ENCODE measurements around the gene PRRT1B.

Gene PRRT1B

GRCh38 chr9:131582466-131583336 lies 37.4 kb downstream of the PRRT1B start:
- DNase-seq, result no peak

- DNase-seq, result no peak
These were observed 38.0 kb downstream of the PRRT1B start for GRCh38 chr9:131583337-131583645.

DNA sequence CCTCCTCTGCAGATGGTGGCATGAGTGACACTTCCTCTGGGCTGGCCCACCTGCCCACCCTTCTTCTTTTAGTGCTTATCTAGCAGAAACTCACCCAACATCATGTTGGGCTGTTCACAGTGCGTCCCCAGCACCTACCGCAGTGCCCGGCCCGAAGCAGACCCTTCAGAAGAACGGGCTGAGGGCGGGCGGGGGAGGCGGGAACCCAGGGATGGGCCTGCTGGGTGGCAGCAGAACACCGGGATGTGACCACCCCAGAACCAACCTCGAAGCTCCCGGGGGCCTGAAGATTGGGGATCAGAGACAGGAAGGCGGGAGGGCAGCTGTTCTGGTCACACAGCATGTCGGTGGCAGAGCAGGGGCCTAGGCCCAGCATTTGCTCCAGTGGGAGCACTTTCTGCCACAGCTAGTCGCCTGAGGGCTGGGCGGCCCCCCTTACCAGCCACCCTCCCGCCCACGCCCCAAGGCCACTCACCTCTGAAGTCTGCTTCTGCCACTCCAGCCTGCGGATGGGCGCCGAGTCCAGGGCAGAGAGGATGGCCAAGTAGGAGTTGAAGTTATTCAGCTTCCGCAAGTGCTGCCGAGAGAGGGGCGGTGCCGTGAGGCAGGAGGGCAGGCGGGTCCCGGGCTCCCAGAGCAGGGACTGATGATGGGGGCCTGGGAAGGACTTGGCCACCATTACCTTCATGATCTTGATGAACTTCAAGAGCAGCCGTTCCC lies 38.7 kb downstream of the PRRT1B start:
- no peak for DNase-seq

DNA sequence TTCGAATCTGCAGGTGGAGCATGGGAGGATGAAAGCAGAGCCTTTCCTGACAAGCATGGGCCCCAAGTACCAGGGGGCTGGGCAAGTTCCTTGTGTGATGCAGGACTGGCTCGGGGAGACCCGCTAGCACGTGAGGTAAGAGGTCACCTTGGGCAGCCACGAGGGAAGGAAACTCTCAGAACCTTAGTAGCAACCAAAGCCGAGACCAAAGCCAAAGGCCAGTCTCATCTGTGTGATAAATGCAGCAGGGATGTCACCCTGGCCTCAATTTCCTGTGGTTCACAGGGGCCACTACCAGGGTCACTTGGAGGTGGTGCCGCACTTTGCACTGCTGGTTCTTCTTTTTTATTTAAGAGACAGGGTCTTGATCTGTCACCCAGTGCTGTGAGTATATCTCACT lies 39.5 kb downstream of the PRRT1B start:
- DNase-seq, result no peak

DNA sequence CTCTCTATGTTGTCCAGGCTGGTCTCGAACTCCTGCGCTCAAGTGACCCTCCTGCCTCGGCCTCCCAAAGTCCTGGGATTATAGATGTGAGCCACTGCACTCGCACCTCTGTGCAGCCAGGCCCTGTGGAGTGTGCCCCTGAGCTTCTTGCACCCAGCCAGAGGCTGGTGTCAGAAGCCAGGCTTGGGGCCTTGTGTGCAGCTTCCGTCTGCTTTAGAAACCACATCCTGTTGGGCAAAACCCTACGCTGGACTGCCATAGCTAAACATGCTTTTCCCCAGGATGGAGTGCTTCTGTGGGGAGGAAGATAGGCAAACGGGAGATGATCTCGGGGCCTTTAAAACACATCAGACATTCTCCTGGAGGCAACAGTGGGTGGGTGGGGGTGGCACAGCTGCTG lies 40.1 kb downstream of the PRRT1B start:
- DNase-seq, result no peak

DNA sequence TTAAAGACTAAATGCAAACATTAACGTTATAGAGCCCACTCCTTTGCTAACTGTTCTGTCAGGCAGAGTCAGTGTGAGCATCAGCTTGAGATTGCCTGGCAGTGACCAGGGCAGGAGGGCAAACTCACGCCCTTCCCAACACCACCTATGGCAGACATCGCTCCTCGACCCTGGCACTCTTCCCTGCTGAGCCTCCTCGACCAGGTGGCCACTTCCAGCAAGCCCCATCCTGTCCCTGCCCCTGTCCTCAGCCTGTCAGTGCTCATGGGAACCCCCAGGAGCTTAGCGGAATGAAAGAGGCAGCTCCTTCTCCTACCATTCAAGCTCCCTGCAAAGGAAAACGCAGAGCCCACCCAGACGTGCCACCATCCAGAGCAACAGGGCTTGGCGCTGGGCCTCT lies 42.0 kb downstream of the PRRT1B start:
- DNase-seq, result no peak

GRCh38 chr9:131587906-131588305 lies 42.6 kb downstream of the PRRT1B start:
- DNase-seq, result no peak

GRCh38 chr9:131588396-131588795 lies 43.1 kb downstream of the PRRT1B start:
- DNase-seq, result no peak

DNA sequence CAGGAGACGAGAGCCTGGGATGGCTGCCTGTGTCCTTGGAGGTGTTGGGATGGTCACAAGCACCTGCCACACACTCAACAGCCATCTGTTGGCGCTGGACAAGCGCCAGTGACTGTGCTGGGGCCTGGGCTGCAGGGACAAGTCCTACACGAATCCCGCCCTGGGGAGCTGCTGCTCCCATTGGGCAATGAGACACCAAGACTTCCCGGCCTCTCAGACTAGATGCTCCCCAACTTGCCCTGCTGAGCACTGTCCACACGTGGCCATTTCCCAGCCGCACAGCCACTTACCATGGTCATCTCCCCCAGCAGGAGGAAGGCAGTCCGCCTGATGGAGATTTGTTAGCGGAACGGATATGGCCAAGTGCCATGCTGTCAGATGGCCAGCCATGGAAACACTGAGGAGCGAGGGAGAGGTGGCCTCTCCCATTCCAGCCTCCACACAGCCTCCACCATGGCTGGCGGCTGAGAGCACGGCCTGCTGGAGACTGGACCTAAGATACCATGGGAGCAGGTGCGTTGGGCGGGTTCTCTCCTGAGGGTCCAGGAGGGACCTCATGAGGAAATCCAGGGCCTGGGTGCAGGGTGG lies 43.9 kb downstream of the PRRT1B start:
- no peak for DNase-seq

- no peak for DNase-seq
These were observed 44.7 kb downstream of the PRRT1B start for GRCh38 chr9:131589993-131590392.

DNA sequence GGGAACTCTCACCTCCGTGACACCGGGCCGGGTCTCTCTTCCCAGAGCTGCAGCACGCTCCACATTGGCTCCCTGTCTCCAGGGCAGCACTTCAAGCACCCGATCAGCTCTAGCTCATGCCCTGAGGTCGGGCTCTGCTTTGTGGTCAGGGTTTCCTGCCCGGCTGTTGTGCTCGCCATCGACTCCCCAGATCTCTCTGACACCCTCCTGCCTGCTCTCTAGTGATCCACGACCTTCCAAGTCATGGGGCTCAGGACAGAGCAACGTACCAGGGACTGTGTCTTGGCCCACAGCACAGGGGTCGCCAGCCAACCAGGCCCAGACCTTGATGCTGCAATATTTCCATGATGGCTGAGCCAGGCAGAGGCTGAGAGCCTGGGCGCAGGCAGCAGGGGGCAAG lies 45.1 kb downstream of the PRRT1B start:
- no peak for DNase-seq

DNA sequence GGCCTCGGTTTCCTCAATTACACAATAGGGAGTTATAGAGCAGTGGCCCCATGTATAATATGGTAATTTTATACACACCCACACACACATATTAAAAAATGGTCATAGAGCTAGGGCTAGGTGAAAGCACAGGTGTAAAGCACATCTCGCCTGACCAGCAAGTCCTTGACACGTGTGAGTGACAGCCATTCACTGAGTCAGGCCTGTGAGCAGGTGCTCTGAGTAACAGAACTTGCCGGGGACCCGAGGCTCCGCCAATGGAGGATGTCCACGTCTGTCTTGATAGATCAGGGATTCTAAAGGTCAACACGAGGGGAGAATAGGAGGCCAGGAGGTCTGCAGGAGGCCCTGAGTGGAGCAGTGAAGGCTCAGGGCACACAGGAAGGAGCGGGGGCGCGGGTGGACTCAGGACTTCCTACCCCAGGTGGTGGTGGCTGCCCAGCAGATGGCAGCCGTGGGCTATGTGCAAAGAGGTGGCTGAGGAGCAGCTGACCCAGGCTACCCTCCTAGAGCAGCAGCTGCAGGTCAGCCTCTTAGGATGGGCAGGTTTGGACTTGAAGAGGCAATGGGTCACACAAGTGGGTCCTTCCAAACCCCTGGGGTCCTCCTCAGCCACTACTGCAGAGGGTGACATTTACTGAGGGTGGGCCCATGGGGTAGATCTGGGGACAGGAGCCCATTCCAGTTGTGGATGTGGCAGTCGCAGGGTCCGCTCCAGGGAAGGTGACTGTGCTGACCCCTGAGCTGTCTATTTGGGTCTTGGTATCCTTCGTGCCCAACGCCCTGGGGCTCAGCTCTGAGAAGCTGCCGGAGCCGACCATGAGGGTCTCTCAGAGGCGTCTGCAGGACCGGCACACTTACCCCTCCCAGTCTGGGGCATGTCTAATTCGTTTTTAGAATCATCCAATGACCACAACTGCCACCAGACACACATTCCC lies 45.9 kb downstream of the PRRT1B start:
- peak; percentile 60 for DNase-seq

DNA sequence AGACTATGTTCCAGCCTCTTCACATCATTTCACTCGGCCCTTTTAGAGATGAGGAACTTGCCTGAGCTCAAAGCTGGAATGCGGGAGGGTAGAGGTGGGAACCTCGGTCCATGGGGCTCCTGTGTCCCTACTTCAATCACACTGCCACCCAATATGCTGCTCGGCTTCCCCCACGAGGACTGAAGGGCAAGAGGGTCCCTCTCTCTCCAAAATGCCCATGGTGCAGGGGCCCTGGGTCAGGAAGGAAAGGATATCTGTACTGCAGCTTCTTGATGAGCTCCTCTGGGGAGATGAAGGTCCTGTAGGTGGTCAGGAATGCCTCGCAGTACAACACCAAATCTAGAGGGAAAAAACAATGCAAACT lies 46.5 kb downstream of the PRRT1B start:
- no peak for DNase-seq

GRCh38 chr9:131593091-131593820 lies 47.9 kb downstream of the PRRT1B start:
- no peak for DNase-seq

DNA sequence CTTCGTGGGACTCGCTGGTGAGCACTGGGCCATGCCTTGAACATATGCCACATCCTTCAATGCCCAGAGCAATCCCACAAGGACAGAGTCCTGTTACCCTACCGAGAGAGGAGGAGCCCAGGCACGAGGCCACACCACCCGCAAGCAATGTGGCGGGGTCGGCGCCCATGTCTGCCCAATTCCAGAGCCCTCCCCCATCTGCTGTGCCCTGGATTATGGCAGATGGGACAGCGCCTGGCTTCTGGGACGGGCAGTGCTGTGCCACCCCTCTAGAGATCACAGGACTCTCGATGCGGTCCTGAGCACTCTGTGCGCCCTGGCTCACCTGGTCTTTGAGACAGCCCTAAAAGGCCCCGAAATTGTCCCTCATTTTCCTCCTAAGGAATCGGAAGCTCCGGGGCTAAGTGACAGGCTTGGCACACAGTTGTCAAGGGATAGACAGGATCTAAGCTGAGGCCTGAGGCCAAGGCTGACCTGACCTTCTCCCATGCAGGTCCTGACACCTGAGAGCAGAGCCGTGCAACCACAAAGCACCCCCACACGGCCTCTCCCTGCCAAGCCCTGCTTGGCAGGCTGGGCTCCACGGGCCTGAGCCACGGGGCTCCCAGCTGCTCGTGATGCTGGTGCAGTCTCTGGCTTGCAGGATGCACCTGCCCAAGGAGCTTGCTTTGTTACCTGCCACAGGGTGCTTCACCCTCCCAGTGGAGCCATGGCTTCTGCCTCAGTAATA lies 48.8 kb downstream of the PRRT1B start:
- DNase-seq, result no peak

- no peak for DNase-seq
These were observed 49.8 kb downstream of the PRRT1B start for GRCh38 chr9:131594906-131595665.

DNA sequence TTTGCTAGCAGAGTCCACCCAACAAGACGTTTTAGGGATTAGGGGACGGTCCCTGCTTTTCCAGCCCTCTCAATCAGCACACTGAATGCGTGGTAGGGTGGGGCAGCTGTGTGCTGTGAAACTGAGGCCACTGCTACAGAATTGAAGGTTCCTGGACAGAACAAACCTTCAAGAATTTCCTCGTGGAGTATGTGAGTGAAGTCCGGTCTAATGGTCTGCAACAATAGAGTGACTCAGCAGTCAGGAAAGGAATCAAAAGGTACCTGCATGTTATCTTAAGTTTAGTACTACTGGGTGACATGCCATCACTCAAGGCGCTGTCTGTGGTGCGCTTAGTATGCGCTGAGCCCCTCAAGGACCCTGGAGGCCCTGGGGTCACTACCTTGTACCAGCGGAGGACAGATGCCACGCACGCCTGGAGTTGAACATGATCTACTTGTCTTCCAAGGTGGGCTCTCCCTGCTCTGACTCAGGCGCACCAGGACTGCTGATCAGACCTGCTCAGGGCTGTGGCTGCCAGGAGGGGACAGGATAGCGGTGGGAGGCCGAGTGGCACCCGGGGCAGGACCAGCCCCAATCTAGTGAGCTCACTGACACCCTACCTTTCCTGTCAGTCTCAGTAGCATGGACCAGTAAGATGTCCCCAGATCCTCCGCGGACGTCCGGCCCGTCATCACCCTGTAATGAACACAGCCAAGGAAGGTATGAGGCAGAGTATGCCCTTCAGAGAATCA lies 50.5 kb downstream of the PRRT1B start:
- DNase-seq, result no peak

- no peak for DNase-seq
These were observed 51.1 kb downstream of the PRRT1B start for GRCh38 chr9:131596430-131596743.

GRCh38 chr9:131597246-131597645 lies 51.9 kb downstream of the PRRT1B start:
- no peak for DNase-seq

- DNase-seq, result no peak
These were observed 52.8 kb downstream of the PRRT1B start for GRCh38 chr9:131598121-131598520.
